ENCODE measurements around the gene SLCO4C1. TPM values are rescaled to one million over a fixed set of nuclear protein-coding genes. Genes with fewer than 3 reads are reported as not detected.
"Not testable (repeated sequence)": the region's sequence is repeated elsewhere in the genome, so short reads cannot be mapped to it uniquely, and the experiment has no call there.

SLCO4C1 gene
- not detected for polyA plus RNA-seq (2013, experiment 1 of 2; ENCODE audit: insufficient read length)
- polyA plus RNA-seq (2013, experiment 2 of 2; ENCODE audit: insufficient read length): not detected

DNA sequence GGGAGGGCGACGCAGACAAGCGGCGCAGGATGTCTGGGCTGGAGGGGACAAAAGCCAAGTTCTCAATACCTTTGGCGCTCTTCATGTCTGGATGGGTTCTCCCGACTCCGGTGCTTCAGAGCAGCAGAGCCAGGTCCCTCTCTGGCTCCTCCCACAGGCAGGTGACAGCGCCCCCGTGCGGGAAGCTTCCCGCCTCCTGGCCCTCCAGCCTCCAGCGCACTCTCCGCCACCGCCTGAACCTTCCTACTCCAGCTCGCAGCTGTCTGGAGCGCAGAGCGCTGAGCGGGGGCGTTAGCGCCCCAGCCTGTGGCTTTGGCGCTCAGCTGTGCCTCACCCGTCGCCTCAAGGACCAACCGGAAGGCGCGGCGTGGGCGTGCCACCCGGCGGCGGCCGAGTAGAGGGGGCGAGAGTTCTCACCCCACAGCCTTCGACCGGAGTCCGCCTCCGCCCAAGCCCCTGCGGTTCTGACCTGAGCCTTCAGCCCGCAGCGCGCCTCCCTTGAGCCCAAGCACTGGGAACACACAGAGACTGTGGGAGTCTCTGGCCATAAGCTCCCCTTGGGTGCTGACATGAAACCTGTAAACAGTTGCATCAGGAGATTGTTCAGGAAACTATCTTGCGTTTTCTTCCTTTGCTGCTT is at the start of gene SLCO4C1:
SLCO4C1 (minus strand) TSS at position 107 of the 640 bp plus-strand sequence; CDS start at position 85, 22 bp downstream.
- peak; percentile 21 for DNase-seq

DNA sequence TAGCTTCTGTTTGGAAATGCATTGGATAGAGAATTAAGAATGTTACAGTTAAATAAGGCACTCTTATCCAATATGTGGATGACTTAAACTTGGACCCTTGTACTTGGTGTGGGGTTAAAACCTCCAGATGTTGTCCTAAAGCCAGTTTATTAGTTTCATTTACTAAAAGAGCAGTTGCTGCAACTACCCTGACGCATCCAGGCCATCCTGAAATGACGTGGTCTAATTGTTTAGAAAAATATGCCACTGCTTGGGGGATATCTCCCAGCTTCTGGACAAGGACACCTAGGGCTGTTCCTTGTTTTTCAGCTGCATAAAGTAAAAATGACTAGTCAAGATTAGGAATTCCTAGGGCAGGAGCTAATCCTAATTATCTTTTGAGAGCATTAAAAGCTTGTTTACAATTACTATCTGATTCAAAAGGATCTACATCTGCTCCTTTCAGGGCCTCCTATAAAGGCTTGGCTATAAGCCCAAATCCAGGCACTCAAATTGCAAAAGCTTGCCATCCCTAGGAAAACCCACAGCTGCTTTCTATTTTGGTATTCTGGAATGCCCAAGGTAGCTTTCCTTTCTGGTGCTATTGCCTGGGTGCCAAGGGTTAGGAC is 45.7 kb upstream of the SLCO4C1 start:
- no peak for DNase-seq

- no peak for DNase-seq
Measured at GRCh38 chr5:102324714-102325113, 28.6 kb upstream of the SLCO4C1 start.

DNA sequence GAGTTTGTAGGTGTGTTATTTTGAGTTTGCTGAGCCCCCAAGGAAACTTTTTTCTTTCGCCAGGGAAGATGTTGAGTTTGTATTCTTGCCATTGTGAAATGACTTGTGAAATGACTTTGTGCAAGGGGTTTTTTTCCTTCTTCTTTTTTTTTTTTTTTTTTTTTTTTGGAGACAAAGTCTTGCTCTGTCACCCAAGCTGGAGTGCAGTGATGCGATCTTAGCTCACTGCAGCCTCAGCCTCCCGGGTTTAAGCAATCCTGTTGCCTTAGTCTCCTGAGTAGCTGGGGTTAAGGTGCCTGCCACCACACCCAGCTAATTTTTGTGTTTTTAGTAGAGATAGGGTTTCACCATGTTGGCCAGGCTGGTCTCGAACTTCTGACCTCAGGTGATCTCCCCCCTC is 22.7 kb upstream of the SLCO4C1 start:
- DNase-seq: not testable (repeated sequence)

DNA sequence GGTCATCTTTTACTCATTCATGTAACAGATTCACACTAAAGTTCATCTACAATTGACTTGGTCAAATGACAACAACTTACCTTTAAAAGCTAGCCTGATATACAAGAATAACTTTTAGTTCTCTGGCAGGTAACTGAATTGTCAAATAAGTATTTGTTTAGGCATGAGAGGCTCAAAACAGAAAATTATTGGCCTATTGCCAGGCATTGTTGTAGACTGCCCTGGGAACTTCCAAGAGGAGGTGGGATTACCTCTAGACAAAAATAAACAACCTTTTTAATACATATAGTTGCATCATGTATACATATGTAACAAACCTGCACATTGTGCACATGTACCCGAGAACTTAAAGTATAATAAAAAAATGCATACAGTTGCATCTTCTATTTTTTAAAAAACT is 18.2 kb upstream of the SLCO4C1 start:
- no peak for DNase-seq

- no peak for DNase-seq
Measured at GRCh38 chr5:102313912-102314311, 17.8 kb upstream of the SLCO4C1 start.

DNA sequence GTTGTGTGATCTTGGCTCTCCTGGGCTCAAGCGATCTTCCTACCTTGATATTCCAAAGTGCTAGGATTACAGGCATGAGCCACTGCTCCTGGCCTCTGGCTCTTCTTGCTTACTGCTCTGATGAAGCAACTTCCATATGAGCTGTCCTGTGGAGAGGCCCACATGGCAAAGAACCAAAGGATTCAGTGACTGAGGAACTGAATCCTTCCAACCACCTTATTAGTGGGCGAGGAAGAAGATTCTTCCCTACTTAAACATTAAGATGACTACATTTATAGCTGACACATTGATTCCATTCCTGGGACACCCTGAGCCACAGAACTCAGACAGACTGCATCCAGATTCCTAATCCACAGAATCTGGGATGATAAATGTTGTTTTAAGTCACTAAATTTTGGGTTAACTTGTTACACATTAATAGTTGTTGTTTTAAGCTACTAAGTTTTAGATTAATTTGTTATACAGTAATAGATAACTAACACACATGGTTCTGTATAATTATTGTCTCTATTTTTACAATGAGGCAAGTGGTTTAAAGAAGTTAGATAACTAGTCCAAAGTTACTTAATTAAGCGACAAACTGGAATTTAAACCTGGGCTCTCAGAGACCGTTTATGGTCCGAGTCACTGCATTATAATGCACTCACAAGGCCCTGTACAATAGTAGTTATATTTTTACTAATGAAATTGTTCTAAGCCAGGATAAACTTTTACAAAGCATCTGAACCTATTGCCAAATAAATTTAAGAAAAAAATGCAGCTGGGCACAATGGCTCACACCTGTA is 16.7 kb upstream of the SLCO4C1 start:
- DNase-seq: no peak

GRCh38 chr5:102309586-102309985 is 13.5 kb upstream of the SLCO4C1 start:
- no peak for DNase-seq

DNA sequence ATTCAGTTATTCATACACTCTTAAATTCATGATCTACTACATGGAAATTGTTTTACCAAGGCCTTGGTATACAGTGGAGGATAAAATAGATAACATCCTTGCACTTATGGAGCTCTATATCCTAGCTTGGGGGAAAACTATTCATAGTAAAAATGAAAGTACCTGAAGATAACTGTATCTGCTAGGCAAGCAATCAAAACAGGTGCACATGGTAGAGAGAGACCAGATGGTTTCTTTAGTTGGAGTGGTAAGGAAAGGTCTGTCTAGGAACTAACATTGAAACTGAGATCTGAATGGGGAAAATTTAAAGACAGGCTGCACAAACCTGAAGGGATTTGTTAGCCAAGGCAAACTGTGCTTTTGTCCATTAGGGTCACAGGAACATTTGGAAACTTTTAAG is 11.1 kb upstream of the SLCO4C1 start:
- no peak for DNase-seq

GRCh38 chr5:102306121-102306520 is 10.0 kb upstream of the SLCO4C1 start:
- DNase-seq: no peak

DNA sequence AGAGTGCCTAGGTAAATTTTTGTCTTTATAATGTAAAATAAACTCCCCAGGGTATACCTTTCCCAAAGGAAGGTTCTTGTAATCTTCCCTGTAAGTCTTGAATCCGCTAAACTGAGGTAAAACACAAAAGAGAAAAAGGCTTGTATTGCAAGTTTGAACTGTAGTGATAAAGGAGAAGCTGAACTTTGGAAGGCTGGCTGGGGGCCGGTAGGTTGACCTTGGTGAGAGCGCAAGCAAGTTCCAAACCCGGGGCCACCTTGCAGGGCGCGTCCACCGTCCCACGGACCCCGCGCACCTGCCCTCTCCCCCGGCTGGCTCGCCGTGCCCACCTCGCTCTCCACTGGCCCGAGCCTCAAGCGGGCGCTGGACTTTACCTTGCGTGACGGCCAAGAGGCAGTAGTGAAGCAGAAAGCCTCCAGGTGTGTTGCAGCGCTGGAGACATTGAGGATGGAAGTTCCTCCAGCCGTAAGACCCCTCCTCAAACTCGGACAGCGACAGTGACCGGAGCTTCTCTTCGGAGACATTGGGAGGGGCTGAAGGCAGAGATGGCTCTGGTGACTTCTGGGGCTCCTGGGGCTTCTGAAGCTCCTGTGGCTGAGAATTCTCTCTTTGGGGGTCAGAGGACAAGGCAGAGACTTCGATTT is 428 bp downstream of the SLCO4C1 start:
- DNase-seq: no peak

- DNase-seq: no peak
Measured at GRCh38 chr5:102294886-102295395, 1.1 kb downstream of the SLCO4C1 start.

DNA sequence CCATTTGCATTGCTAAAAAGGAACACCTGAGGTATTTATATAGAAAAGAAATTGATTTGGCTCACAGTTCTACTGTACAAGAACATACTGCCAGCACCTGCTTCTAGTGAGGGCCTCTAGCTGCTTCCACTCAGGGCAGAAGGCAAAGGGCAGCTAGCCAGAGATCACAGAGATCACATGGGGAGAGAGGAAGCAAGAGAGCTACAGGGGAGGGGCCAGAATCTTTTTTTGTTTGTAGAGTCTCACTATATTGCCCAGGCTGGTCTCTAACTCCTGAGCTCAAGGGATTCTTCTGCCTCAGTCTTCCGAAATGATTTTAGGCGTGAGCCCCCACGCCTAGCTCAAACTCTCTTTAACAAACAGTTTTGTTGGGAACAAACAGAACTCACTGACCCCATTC is 6.1 kb downstream of the SLCO4C1 start:
- no peak for DNase-seq

DNA sequence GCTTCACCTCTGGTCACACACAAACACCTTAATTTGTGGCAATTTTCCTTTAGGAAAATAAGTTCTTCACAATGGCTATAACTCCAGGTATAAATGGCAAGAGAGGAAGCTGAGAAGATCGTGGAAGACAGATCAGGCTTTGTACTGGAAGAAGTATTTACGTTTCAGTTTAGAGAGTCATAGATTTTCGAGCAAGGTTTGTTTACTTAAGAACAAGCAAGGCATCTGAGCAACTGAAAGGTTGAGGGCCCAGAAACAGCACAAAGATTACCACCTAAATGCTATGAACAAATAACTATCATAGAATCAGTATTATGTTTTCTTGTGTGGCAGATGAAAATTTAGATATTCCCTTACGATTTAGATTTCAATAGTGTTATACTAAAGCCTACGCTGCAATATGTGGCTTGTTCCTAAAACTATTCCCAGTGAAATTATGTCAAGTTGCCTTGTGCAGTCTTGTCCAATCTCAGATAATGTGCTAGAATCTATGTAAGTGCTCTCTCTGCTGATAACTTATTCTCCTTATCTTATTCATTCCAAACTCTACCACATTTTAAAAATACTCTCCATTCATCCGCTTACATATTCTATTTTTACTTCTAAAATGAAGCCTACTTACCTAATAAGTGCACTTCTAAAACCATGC is 6.7 kb downstream of the SLCO4C1 start:
- no peak for DNase-seq

DNA sequence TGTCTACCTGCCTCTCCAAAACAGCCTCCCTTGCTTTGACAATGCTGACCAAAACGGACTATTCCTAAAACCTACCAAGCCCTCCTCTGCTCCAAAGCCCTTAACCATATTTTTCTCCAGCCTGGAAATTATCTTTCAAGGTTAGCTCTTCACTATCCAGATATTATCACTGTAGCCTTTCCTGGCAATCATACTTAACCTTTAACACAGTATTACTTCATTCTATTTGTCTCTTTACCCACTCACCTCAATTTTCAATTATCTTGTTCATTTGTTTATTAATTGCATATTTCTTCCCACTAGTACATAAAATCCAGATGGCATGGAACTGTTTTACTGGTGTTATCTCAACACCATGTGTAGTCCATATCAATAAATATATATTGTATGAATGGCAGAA is 7.5 kb downstream of the SLCO4C1 start:
- no peak for DNase-seq

- DNase-seq: no peak
Measured at GRCh38 chr5:102286476-102286875, 9.6 kb downstream of the SLCO4C1 start.

DNA sequence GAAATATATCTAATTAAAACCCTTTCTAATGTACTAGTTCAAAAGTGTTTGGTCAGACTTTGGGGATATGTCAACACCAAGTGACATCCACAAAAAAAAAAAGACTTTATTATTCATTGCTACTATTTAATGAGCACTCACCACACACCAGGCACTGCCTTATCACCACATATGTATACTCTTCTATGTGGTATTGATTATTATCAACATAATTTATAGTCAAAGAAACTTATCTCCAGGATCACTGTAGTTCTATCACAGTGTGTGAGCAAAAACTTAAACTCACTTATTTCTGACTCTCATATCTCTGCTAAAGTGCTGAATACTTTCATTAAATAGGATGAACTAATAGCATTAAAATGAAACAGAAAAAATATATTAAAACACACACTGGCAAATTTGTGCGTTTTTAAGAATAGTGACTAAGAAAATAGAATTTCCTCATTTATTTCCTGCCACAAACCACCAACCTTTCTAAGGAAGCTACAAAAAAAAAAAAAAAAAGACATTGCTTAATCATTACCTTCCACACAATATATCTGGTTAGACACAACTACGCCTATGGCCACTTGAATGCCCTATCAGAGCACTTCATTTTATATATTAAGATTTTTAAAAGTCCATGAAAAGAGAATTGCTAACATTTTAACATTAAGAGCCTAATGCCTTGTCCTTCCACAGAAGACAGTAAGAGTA is 12.8 kb downstream of the SLCO4C1 start:
- DNase-seq: no peak

DNA sequence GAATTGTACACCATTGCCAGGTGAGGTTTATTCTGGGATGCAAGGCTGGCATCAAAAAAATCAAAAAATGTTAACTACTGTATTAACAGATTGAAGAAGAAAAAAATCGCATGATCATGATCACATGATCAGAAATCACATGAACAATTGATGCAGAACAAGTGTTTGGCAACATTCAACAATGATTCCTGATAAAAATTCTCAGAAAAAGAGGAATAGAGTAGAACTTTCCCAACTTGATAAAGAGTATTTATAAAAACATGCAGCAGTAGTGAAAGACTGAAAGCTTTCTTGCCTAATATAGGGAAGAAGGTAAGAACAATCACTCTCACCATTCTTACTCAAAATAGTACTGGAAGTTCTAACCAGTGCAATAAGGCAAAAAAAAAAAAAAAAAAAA is 16.4 kb downstream of the SLCO4C1 start:
- no peak for DNase-seq

- no peak for DNase-seq
Measured at GRCh38 chr5:102278231-102278630, 17.9 kb downstream of the SLCO4C1 start.

GRCh38 chr5:102277144-102277543 is 18.9 kb downstream of the SLCO4C1 start:
- DNase-seq: no peak

GRCh38 chr5:102271759-102272158 is 24.3 kb downstream of the SLCO4C1 start:
- DNase-seq: no peak

DNA sequence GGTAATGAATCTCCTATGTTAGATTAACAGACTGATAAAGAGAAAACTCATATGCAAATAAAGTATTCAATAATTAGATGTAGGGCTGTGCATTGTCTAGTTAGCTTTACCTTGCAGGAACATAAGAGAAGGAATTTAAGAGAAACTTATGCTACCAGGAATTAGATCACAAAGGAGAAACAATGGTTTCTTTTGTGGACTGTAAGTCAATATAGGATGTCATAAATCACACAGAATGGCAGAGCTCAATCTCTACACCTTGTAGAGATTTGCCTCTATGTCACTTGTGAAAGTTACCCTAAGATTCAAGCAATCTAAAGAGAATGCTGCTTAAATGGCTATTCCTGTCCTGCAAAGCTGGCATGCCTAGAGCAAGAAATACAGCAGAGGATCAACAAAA is 26.0 kb downstream of the SLCO4C1 start:
- no peak for DNase-seq

Measured in fibroblast of skin of back (primary cell).